Activated T-helper 2 cell treated with anti-CD3 and anti-CD28 coated beads, Interferon-gamma antibody, Interleukin-2, Interleukin-4, amounts not matched to agents 10 μg/mL and 5 μg/mL and 100 μg/mL, durations not matched to agents 14 hours and 24 hours and 36 hours (primary cell): Measurements from ENCODE around the gene PNKP. TPM values are rescaled to one million over a fixed set of nuclear protein-coding genes. Genes with fewer than 3 reads are reported as not detected.
"Not testable (repeated sequence)": the region's sequence is repeated elsewhere in the genome, so short reads cannot be mapped to it uniquely, and the experiment has no call there.

Experiments
- DNase-seq: peaks from one replicate; pipeline ENCODE4 v3.0.0; 2021; ENCODE audit warnings: low spot score
- H3K27ac Mint-ChIP-seq: one replicate; pipeline ENCODE4 v1.8.0; 2021; ENCODE audit warnings: mixed read lengths
- H3K27me3 Mint-ChIP-seq: one replicate; pipeline ENCODE4 v1.8.0; 2021; ENCODE audit warnings: low read depth, mixed read lengths
- H3K36me3 Mint-ChIP-seq: one replicate; pipeline ENCODE4 v1.8.0; 2021; ENCODE audit warnings: low read depth, mixed read lengths
- H3K4me1 Mint-ChIP-seq: one replicate; pipeline ENCODE4 v1.8.0; 2021; ENCODE audit warnings: low read depth, mixed read lengths
- H3K4me3 Mint-ChIP-seq: one replicate; pipeline ENCODE4 v1.8.0; 2021; ENCODE audit warnings: low read depth, mild to moderate bottlenecking, moderate library complexity, mixed read lengths
- H3K9me3 Mint-ChIP-seq: one replicate; pipeline ENCODE4 v1.8.0; 2021; ENCODE audit warnings: mixed read lengths
- intact Hi-C: fragments of 100-400 bp; cut with micrococcal nuclease; formaldehyde crosslinking; loops from one replicate; pipeline ENCODE4 v1.15.1; 2023
- total RNA-seq: library from RNA; stranded (reverse); gene quantifications from 2 replicates; pipeline ENCODE4 v1.2.3, GENCODE V29; 2022

Gene PNKP
- total RNA-seq, 1 donor from 2014 or later = 117 TPM

GRCh38 chr19:49824662-49825061, 42.7 kb downstream of the PNKP start:
- no peak overlapping the region for H3K4me3 Mint-ChIP-seq
- DNase-seq = no peak
- H3K27ac Mint-ChIP-seq = no peak overlapping the region
- H3K4me1 Mint-ChIP-seq = no peaks in the 10 kb centered on the region
- peaks cover 22% of the 10 kb centered on the region for H3K36me3 Mint-ChIP-seq
- intact Hi-C loops = no loop called here
- no peaks in the 10 kb centered on the region for H3K9me3 Mint-ChIP-seq
- no peaks in the 10 kb centered on the region for H3K27me3 Mint-ChIP-seq

DNA sequence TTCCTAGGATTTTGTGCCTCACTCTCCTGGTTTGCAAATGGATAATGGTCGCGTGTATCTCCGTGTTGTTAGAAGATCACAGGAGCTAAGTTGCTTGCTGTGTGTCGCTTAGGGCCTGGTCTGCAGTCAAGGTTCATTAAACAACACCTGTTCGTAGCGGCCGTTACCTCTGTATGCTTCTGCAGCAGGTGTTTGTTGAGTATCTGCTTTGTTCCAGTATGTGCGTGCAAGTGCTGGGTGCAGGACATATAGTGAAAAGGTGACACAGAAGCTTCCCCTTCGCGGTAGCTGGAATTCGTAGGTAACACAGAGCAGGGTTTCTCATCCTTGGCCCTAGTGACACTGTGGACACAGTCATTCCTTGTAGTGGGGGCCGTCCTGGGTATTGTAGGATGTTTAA, 43.9 kb downstream of the PNKP start:
- Mint-ChIP-seq H3K4me3 (no peak overlapping the region), H3K9me3 (no peaks in the 10 kb centered on the region), H3K27ac (no peak overlapping the region), H3K36me3 (peaks cover 24% of the 10 kb centered on the region), H3K4me1 (peaks cover 7% of the 10 kb centered on the region), H3K27me3 (no peaks in the 10 kb centered on the region)
- no peak for DNase-seq
- intact Hi-C loops = no loop called here

DNA sequence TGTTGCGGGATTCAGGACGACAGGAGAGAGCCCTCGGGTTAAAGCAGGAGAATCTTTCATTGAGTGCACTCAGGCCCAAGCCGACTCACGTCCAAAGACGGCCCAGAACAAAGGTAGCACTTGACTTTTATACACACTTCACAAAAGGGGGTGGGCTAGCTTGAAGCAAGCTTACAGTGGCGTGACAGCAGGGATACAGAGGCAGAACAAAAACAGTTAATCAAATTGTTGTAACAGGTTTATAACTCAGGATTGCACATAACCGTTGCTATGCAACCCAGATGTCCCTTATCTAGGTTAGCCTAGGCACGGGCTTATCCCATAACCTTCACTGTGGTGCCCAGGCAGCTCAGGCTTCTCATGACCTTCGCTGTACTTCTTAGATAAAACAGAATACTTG, 47.3 kb downstream of the PNKP start:
- Mint-ChIP-seq H3K27me3 (no peaks in the 10 kb centered on the region), H3K36me3 (peaks cover 13% of the 10 kb centered on the region), H3K27ac (no peak overlapping the region), H3K9me3 (no peaks in the 10 kb centered on the region), H3K4me1 (peaks cover 10% of the 10 kb centered on the region), H3K4me3 (no peak overlapping the region)
- intact Hi-C loops = no loop called here
- no peak for DNase-seq

- intact Hi-C loops = loop anchor here (10.0 kb wide), 1 partner anchor 155 kb away; the partner anchor contains the start of genes BCL2L12 and IRF3
Observed at GRCh38 chr19:49819452-49820115, 47.8 kb downstream of the PNKP start.

DNA sequence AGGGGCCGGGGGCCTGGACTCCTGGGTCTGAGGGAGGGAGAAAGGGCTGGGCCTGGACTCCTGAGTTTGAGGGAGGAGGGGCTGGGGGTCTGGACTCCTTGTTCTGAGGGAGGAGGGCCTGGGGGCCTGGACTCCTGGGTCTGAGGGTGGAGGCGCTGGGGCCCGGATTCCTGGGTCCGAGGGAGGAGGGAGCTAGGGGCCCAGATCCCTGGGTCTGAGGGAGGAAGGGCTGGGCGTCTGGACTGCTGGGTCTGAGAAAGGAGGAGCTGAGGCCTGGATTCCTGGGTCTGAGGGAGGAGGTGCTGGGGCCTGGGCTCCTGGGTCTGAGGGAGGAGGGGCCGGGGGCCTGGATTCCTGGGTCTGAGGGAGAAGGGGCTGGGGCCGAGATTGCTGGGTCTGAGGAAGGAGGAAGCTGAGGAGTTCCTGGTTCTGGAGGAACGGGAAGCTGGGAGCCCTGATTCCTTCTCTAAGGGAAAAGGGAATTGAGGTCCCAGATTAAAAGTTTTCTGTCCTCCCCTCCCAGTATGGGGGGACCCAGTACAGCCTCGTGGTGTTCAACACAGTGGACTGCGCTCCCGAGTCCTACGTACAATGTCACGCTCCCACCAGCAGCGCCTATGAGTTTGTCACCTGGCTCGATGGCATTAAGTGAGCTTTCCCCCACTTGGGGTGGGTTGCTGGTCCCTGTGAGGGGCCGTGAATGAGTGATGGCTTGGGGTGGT, 48.6 kb downstream of the PNKP start:
- Mint-ChIP-seq H3K36me3 (peaks cover 13% of the 10 kb centered on the region), H3K27ac (peak overlapping the region; percentile 93), H3K4me1 (peaks cover 10% of the 10 kb centered on the region), H3K27me3 (no peaks in the 10 kb centered on the region), H3K9me3 (no peaks in the 10 kb centered on the region), H3K4me3 (peak overlapping the region; percentile 93)
- intact Hi-C loops = loop anchor here (10.0 kb wide), 1 partner anchor 154 kb away; the partner anchor contains the start of genes BCL2L12 and IRF3
- no peak for DNase-seq

More at GRCh38 chr19:49819452-49820115, 47.8 kb downstream of the PNKP start:
- peaks cover 13% of the 10 kb centered on the region for H3K36me3 Mint-ChIP-seq
- H3K4me1 Mint-ChIP-seq, H3K27me3 Mint-ChIP-seq, DNase-seq, H3K9me3 Mint-ChIP-seq: not testable (repeated sequence)
- H3K4me3 Mint-ChIP-seq = peak overlapping the region; percentile 93
- peak overlapping the region; percentile 93 for H3K27ac Mint-ChIP-seq

- H3K27ac Mint-ChIP-seq = peak within 1 kb of the TSS; percentile 93
- peak within 1 kb of the TSS; percentile 93 for H3K4me3 Mint-ChIP-seq
- no peaks in the 10 kb centered on the region for H3K27me3 Mint-ChIP-seq
- peaks cover 12% of the 10 kb centered on the region for H3K4me1 Mint-ChIP-seq
- intact Hi-C loops = loop anchor here (10.0 kb wide), 1 partner anchor 153 kb away; the partner anchor contains the start of genes BCL2L12 and IRF3
- peaks cover 11% of the 10 kb centered on the region for H3K36me3 Mint-ChIP-seq
- peak; percentile 89 for DNase-seq
- no peaks in the 10 kb centered on the region for H3K9me3 Mint-ChIP-seq
Observed at GRCh38 chr19:49817964-49818648, 49.3 kb downstream of the PNKP start, which contains the start of gene MED25. MED25 (plus strand) TSS chr19:49818289; CDS start chr19:49818342, 53 bp downstream.

- Mint-ChIP-seq H3K27ac (no peak overlapping the region), H3K4me3 (no peak overlapping the region), H3K27me3 (no peaks in the 10 kb centered on the region), H3K4me1 (peaks cover 23% of the 10 kb centered on the region), H3K36me3 (peaks cover 9% of the 10 kb centered on the region), H3K9me3 (no peaks in the 10 kb centered on the region)
- intact Hi-C loops = loop anchor here (10.0 kb wide), 1 partner anchor 152 kb away; the partner anchor contains the start of genes BCL2L12 and IRF3
- no peak for DNase-seq
Observed at GRCh38 chr19:49816590-49816989, 50.8 kb downstream of the PNKP start.

DNA sequence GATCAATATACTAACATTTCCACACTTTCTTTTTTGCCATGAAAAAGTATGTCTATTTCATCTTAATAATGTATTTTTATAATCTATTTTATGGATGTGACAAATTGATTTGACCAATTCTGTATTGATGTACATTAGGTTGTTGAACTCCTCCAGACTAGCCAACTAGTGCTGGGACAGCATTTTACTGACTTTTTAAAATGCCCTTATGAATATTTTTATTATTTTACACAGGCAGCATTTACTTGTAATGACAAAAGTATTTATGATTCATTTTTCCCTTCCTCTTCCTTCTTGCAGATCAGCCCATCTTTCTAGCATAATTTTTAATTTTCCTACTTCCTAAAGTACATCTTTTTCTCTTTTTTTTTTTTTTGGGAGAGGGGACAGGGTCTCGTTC, 53.4 kb downstream of the PNKP start:
- H3K9me3 Mint-ChIP-seq = no peaks in the 10 kb centered on the region
- H3K4me1 Mint-ChIP-seq = peaks cover 22% of the 10 kb centered on the region
- no peaks in the 10 kb centered on the region for H3K27me3 Mint-ChIP-seq
- H3K27ac Mint-ChIP-seq = no peak overlapping the region
- DNase-seq = no peak
- intact Hi-C loops = loop anchor here (5.0 to 10.0 kb wide), 2 partner anchors 149 to 222 kb away; partner anchors contain the start of genes BCL2L12, IRF3 and PRR12
- H3K4me3 Mint-ChIP-seq = peak overlapping the region; percentile 59
- no peaks in the 10 kb centered on the region for H3K36me3 Mint-ChIP-seq

GRCh38 chr19:49812997-49813861, 54.1 kb downstream of the PNKP start, which contains the start of gene FUZ:
FUZ (minus strand) TSS chr19:49813292; CDS start chr19:49813106, 186 bp downstream.
- peak within 1 kb of the TSS; percentile 94 for H3K27ac Mint-ChIP-seq
- peak within 1 kb of the TSS; percentile 88 for H3K4me3 Mint-ChIP-seq
- H3K27me3 Mint-ChIP-seq = no peaks in the 10 kb centered on the region
- peak; percentile 89 for DNase-seq
- no peaks in the 10 kb centered on the region for H3K36me3 Mint-ChIP-seq
- peaks cover 26% of the 10 kb centered on the region for H3K4me1 Mint-ChIP-seq
- intact Hi-C loops = loop anchor here (2.0 to 10.0 kb wide), 4 partner anchors 46 to 221 kb away; partner anchors contain the start of genes AKT1S1, AP2A1, BCL2L12 and IRF3
- no peaks in the 10 kb centered on the region for H3K9me3 Mint-ChIP-seq

GRCh38 chr19:49812452-49812996, 54.9 kb downstream of the PNKP start:
- Mint-ChIP-seq H3K4me1 (peaks cover 27% of the 10 kb centered on the region), H3K27ac (peak overlapping the region; percentile 94), H3K9me3 (no peaks in the 10 kb centered on the region), H3K4me3 (peak overlapping the region; percentile 88), H3K27me3 (no peaks in the 10 kb centered on the region), H3K36me3 (peaks cover 3% of the 10 kb centered on the region)
- DNase-seq = no peak
- intact Hi-C loops = loop anchor here (2.0 to 10.0 kb wide), 4 partner anchors 46 to 220 kb away; partner anchors contain the start of genes AKT1S1, AP2A1, BCL2L12 and IRF3

DNA sequence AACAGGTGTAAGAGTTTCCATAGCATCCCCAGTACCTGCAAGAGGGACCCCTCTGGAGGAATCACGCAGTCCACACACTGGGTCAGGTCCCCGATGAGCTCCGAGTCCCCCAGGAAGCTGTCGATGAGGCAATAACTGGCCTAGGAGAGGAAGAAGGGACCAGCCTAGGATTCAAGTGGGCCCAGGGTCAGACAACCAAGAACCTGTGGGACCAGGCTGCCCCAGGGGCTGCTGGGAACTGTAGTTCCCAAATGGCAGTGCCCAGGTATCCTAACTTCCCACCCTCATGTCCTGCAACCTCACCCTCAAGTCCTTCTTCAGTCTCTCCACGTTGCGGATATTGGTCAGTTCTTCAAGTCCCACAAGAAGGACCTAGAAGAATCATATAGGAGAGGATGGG, 56.0 kb downstream of the PNKP start:
- Mint-ChIP-seq H3K36me3 (peaks cover 5% of the 10 kb centered on the region), H3K4me3 (no peak overlapping the region), H3K9me3 (no peaks in the 10 kb centered on the region), H3K4me1 (peaks cover 24% of the 10 kb centered on the region), H3K27me3 (no peaks in the 10 kb centered on the region), H3K27ac (no peak overlapping the region)
- intact Hi-C loops = loop anchor here (5.0 to 10.0 kb wide), 2 partner anchors 147 to 219 kb away; partner anchors contain the start of genes BCL2L12, IRF3 and PRR12
- no peak for DNase-seq
